Gastroesophageal sphincter (tissue), 4 donors: ENCODE results near the gene CELSR1. TPM values are rescaled to one million over a fixed set of nuclear protein-coding genes. Genes with fewer than 3 reads are reported as not detected.

ENCODE experiments used
- ATAC-seq: fragments of 150-250 bp; one replicate; pipeline ENCODE4 v1.9.1; 2016; ENCODE audit warnings: mild to moderate bottlenecking, moderate library complexity
- H3K27ac ChIP-seq, 4 donors: fragments of 200-600 bp; sonication (generic) in 3 of 4; 1 replicate in 3 of 4; 2 replicates in 1 of 4; pipeline ENCODE4 v1.5.1; 2016 to 2019
- H3K27me3 ChIP-seq: fragments of 200-600 bp; sonication (generic); one replicate; pipeline ENCODE4 v1.5.1; 2019
- H3K36me3 ChIP-seq, 2 donors: fragments of 200-600 bp; sonication (generic); one replicate each; pipeline ENCODE4 v1.5.1; 2019; ENCODE audit warnings: control low read depth in 1 of 2
- H3K4me1 ChIP-seq, 3 donors: fragments of 200-600 bp; sonication (generic); 1 replicate in 2 of 3; 2 replicates in 1 of 3; pipeline ENCODE4 v1.5.1; 2016 to 2019; ENCODE audit warnings: control low read depth in 2 of 3
- H3K4me3 ChIP-seq, 2 donors: fragments of 200-600 bp; sonication (generic); one replicate each; pipeline ENCODE4 v1.5.1; 2019; ENCODE audit warnings: mild to moderate bottlenecking in 1 of 2, moderate library complexity in 1 of 2
- H3K9me3 ChIP-seq, 3 donors: fragments of 200-600 bp; sonication (generic); one replicate each; pipeline ENCODE4 v1.5.1; 2017 to 2019; ENCODE audit warnings: control low read depth in 2 of 3
- CTCF ChIP-seq, 4 experiments: fragments of 200-600 bp in 2 of 4; fragments of 450-650 bp in 2 of 4; sonication (generic) in 1 of 4; IDR thresholded peaks; one replicate each; pipeline ENCODE4 v1.5.1; 2017 to 2019; ENCODE audit warnings: antibody characterized with exemption in 4 of 4, mild to moderate bottlenecking in 2 of 4, moderate library complexity in 2 of 4
- EP300 ChIP-seq: sonication (generic); formaldehyde crosslinking; IDR thresholded peaks from one replicate; pipeline ENCODE4 v1.6.1; 2017; ENCODE audit warnings: antibody characterized with exemption, mild to moderate bottlenecking
- POLR2A ChIP-seq, 2 donors: fragments of 450-650 bp; IDR thresholded peaks; one replicate each; pipeline ENCODE4 v1.6.1; 2017; ENCODE audit warnings: antibody characterized with exemption in 2 of 2, mild to moderate bottlenecking in 2 of 2, moderate library complexity in 1 of 2
- POLR2AphosphoS5 ChIP-seq: sonication (generic); formaldehyde crosslinking; IDR thresholded peaks from one replicate; pipeline ENCODE4 v1.6.1; 2017; ENCODE audit warnings: antibody characterized with exemption
- WGBS, 2 donors: methylation state at CpG; one replicate each; pipeline ENCODE4 v1.1.5; 2018; ENCODE audit warnings: low coverage in 1 of 2; 5-methylcytosine and 5-hydroxymethylcytosine counted together
- total RNA-seq, 4 donors: library from RNA; depleted of rRNA; stranded (reverse); fragments of >200 nt; gene quantifications; one replicate each; pipeline ENCODE4 v1.1.0, GENCODE V29; 2016

Gene CELSR1
- total RNA-seq, 4 donors from 2014 or later, result 1.7 to 4.8 (median 4.3) TPM

- no peaks in the 10 kb centered on the region for H3K36me3 ChIP-seq
- H3K4me3 ChIP-seq, result no peak overlapping the region
- H3K4me1 ChIP-seq, result peaks cover 0 to 10% (median 0%) of the 10 kb centered on the region in 3 donors
- 71 to 82% methylated on average over 4 to 5 of the region's 13 CpGs for WGBS, 2 donors
- no peaks in the 10 kb centered on the region for H3K9me3 ChIP-seq
- no peak overlapping the region for H3K27ac ChIP-seq
- H3K27me3 ChIP-seq, result peaks cover 12% of the 10 kb centered on the region
- no peak for ATAC-seq
- TF ChIP-seq POLR2A (IDR thresholded peaks at IDR 0.05), result no peak
- no peak for TF ChIP-seq CTCF (IDR thresholded peaks at IDR 0.05)
These were observed 11.1 kb downstream of the CELSR1 start for GRCh38 chr22:46526244-46526839.

- ATAC-seq, result no peak
- 81% methylated on average over 12 of the region's 22 CpGs; no CpG with 5 or more reads in 1 of the 2 donors for WGBS, 2 donors
- H3K36me3 ChIP-seq, result no peaks in the 10 kb centered on the region
- peaks cover 12% of the 10 kb centered on the region for H3K27me3 ChIP-seq
- H3K27ac ChIP-seq, result no peak overlapping the region
- no peak overlapping the region for H3K4me3 ChIP-seq
- no peak for TF ChIP-seq POLR2AphosphoS5
- H3K4me1 ChIP-seq, result peaks cover 0 to 4% (median 0%) of the 10 kb centered on the region in 3 donors
- H3K9me3 ChIP-seq, result no peaks in the 10 kb centered on the region
These were observed 11.8 kb downstream of the CELSR1 start for GRCh38 chr22:46525389-46526243.

- 58 to 73% methylated on average over 3 to 4 of the region's 19 CpGs for WGBS, 2 donors
- Histone ChIP-seq H3K4me1 (no peaks in the 10 kb centered on the region), H3K27me3 (peaks cover 12% of the 10 kb centered on the region), H3K36me3 (no peaks in the 10 kb centered on the region), H3K4me3 (no peak overlapping the region), H3K9me3 (no peaks in the 10 kb centered on the region), H3K27ac (no peak overlapping the region)
- ATAC-seq, result no peak
- TF ChIP-seq POLR2AphosphoS5, result no peak
These were observed 13.1 kb downstream of the CELSR1 start for GRCh38 chr22:46524203-46524740.

- TF ChIP-seq POLR2A (IDR thresholded peaks at IDR 0.05) (no peak), CTCF (IDR thresholded peaks at IDR 0.05) (no peak), EP300 (no peak), POLR2AphosphoS5 (no peak)
- 58 to 100% methylated on average over 3 to 8 of the region's 8 CpGs for WGBS, 2 donors
These were observed 14.6 kb downstream of the CELSR1 start for GRCh38 chr22:46522797-46523196.

GRCh38 chr22:46521994-46522393 is 15.4 kb downstream of the CELSR1 start:
- H3K36me3 ChIP-seq, result no peaks in the 10 kb centered on the region
- ATAC-seq, result no peak
- no peak overlapping the region for H3K4me3 ChIP-seq
- no peak overlapping the region for H3K27ac ChIP-seq
- no peaks in the 10 kb centered on the region for H3K9me3 ChIP-seq
- peaks cover 12% of the 10 kb centered on the region for H3K27me3 ChIP-seq
- TF ChIP-seq POLR2AphosphoS5 (no peak), POLR2A (IDR thresholded peaks at IDR 0.05) (no peak), CTCF (IDR thresholded peaks at IDR 0.05) (no peak), EP300 (no peak)
- 69 to 92% methylated on average over 3 to 4 of the region's 5 CpGs for WGBS, 2 donors
- no peaks in the 10 kb centered on the region for H3K4me1 ChIP-seq

More at GRCh38 chr22:46522797-46523196, 14.6 kb downstream of the CELSR1 start:
- no peak overlapping the region for H3K27ac ChIP-seq
- H3K27me3 ChIP-seq, result peaks cover 12% of the 10 kb centered on the region
- H3K4me3 ChIP-seq, result no peak overlapping the region
- no peaks in the 10 kb centered on the region for H3K36me3 ChIP-seq
- H3K9me3 ChIP-seq, result no peaks in the 10 kb centered on the region
- ATAC-seq, result no peak
- H3K4me1 ChIP-seq, result no peaks in the 10 kb centered on the region
